PC-3 (cell line): ENCODE data around the gene DPY19L3. TPM values are rescaled to one million over a fixed set of nuclear protein-coding genes. Genes with fewer than 3 reads are reported as not detected.
"Not testable (repeated sequence)": the region's sequence is repeated elsewhere in the genome, so short reads cannot be mapped to it uniquely, and the experiment has no call there.

Source experiments
- ATAC-seq: fragments of 200-7000 bp; cut with Tn5 transposase; 2 replicates; pipeline ENCODE4 v1.9.1; 2020; ENCODE audit warnings: mild to moderate bottlenecking, moderate library complexity
- BruUV-seq: library from RNA; stranded (reverse); fragments of 400-500 nt; replicated peaks from 2 replicates; lab custom pipeline; 2021; lab: Mats Ljungman, UMichigan
- CTCF ChIA-PET: fragments of 300-600 bp; sonication (Branson Sonifier 250); formaldehyde crosslinking; loops from one replicate; lab custom pipeline; 2022; ENCODE audit warnings: antibody characterized with exemption; lab: Charles Lee
- POLR2A ChIA-PET: fragments of 300-600 bp; sonication (Branson Sonifier 250); formaldehyde crosslinking; loops from one replicate; lab custom pipeline; 2022; ENCODE audit warnings: antibody characterized with exemption; ENCODE audit not compliant: unreplicated experiment; lab: Charles Lee
- DNase-seq: peaks from one replicate; pipeline ENCODE4 v3.0.0-alpha.2; 2015
- H2AFZ ChIP-seq: fragments of 300-600 bp; sonication (generic); 2 replicates; pipeline ENCODE4 v1.6.0; 2016; ENCODE audit warnings: antibody characterized with exemption, low read length
- H3F3A ChIP-seq: fragments of 300-600 bp; sonication (generic); one replicate; pipeline ENCODE4 v1.6.0; 2017; ENCODE audit warnings: antibody characterized with exemption, low read length, control low read depth, mild to moderate bottlenecking; ENCODE audit not compliant: unreplicated experiment
- H3K27ac ChIP-seq: fragments of 300-600 bp; sonication (generic); 2 replicates; pipeline ENCODE4 v1.5.1; 2016; ENCODE audit warnings: mild to moderate bottlenecking, low read length
- H3K27me3 ChIP-seq: fragments of 300-600 bp; sonication (generic); 2 replicates; pipeline ENCODE4 v1.6.1; 2016; ENCODE audit warnings: low read length, mixed read lengths
- H3K36me3 ChIP-seq: fragments of 300-600 bp; sonication (generic); 2 replicates; pipeline ENCODE4 v1.6.1; 2016; ENCODE audit warnings: low read depth, mixed run types, low read length, mixed read lengths
- H3K4me1 ChIP-seq: fragments of 300-600 bp; sonication (generic); 2 replicates; pipeline ENCODE4 v1.5.1; 2016; ENCODE audit warnings: low read length; ENCODE audit not compliant: insufficient read depth
- H3K4me2 ChIP-seq: fragments of 300-600 bp; sonication (generic); 2 replicates; pipeline ENCODE4 v1.6.0; 2016; ENCODE audit warnings: low read length
- H3K4me3 ChIP-seq: fragments of 300-600 bp; sonication (generic); 2 replicates; pipeline ENCODE4 v1.5.1; 2016; ENCODE audit warnings: mild to moderate bottlenecking, low read length, mixed read lengths
- H3K79me2 ChIP-seq: fragments of 300-600 bp; sonication (generic); 2 replicates; pipeline ENCODE4 v1.6.1; 2017; ENCODE audit warnings: low read length, mixed read lengths
- H3K9ac ChIP-seq: fragments of 300-600 bp; sonication (generic); 2 replicates; pipeline ENCODE4 v1.6.0; 2016; ENCODE audit warnings: mild to moderate bottlenecking, low read length
- H3K9me2 ChIP-seq: fragments of 300-600 bp; sonication (generic); replicated peaks from 2 replicates; pipeline ENCODE4 v1.6.1; 2016; ENCODE audit warnings: mixed run types, low read length, mixed read lengths
- H3K9me3 ChIP-seq: fragments of 300-600 bp; sonication (generic); 2 replicates; pipeline ENCODE4 v1.6.1; 2016; ENCODE audit warnings: low read length, mixed read lengths
- H4K20me1 ChIP-seq: fragments of 300-600 bp; sonication (generic); 2 replicates; pipeline ENCODE4 v1.6.1; 2016; ENCODE audit warnings: low read length, mixed read lengths
- EZH2 ChIP-seq: fragments of 300-600 bp; sonication (generic); IDR thresholded peaks from one replicate; pipeline ENCODE4 v1.6.1; 2017; ENCODE audit warnings: antibody characterized with exemption, mild to moderate bottlenecking, low read length; ENCODE audit not compliant: unreplicated experiment
- EZH2phosphoT487 ChIP-seq: fragments of 300-600 bp; sonication (generic); IDR thresholded peaks from 2 replicates; pipeline ENCODE4 v1.6.1; 2018; ENCODE audit warnings: mild to moderate bottlenecking, antibody characterized with exemption, low read length, borderline replicate concordance
- intact Hi-C: fragments of 100-400 bp; cut with micrococcal nuclease; formaldehyde crosslinking; loops from 2 replicates; pipeline ENCODE4 v1.9.0; 2023
- total RNA-seq: library from RNA; depleted of rRNA; stranded (reverse); fragments of >200 nt; gene quantifications from 2 replicates; pipeline ENCODE4 v1.2.3, GENCODE V29; 2014
- TF ChIP-seq, protein P1 (sequence below): fragments of 300-600 bp; sonication (generic); conservative IDR thresholded peaks from 2 replicates; pipeline ENCODE4 v1.5.1; 2017; ENCODE audit warnings: antibody characterized with exemption, low read depth, mild to moderate bottlenecking, low read length

Gene DPY19L3
- total RNA-seq, 1 experiment from 2014 or later: 4.4 TPM

DNA sequence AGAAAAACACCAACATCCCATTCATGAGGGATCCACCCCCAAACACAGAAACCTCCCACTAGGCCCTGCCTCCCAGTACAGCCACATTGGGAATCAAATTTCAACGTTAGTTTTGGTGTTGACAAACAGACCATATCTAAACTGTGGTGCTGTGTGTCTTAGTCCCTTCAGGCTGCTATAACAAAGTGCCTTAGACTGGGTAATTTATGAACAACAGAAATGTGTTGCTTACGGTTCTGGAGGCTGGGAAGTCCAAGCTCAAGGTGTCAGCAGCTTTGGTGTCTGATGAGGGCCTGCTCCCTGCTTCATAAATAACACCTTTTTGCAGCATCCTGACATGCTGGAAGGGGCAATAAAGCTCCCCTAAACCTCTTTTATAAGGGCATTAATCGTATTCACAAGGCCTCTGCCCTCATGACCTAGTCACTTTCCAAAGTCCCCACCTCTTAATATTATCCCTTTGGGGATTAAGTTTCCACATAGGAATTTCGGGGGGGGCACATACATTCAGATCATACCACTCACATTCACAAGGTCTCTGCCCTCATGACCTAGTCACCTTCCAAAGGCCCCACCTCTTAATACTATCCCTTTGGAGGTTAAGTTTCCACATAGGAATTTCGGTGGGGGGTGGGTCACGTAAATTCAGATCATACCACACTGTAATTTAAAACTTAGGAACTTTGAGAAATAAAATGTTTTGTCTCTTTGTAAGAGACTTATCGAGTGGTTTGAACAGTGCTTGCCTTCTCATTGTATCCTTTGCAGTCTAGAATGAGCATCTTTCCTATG lies 32.6 kb upstream of the DPY19L3 start:
- intact Hi-C loops: loop anchor here (2.0 kb wide), 1 partner anchor 22 kb away; no protein-coding TSS in a partner anchor
- TF ChIP-seq, protein P1, sequence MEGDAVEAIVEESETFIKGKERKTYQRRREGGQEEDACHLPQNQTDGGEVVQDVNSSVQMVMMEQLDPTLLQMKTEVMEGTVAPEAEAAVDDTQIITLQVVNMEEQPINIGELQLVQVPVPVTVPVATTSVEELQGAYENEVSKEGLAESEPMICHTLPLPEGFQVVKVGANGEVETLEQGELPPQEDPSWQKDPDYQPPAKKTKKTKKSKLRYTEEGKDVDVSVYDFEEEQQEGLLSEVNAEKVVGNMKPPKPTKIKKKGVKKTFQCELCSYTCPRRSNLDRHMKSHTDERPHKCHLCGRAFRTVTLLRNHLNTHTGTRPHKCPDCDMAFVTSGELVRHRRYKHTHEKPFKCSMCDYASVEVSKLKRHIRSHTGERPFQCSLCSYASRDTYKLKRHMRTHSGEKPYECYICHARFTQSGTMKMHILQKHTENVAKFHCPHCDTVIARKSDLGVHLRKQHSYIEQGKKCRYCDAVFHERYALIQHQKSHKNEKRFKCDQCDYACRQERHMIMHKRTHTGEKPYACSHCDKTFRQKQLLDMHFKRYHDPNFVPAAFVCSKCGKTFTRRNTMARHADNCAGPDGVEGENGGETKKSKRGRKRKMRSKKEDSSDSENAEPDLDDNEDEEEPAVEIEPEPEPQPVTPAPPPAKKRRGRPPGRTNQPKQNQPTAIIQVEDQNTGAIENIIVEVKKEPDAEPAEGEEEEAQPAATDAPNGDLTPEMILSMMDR: no peak
- TF ChIP-seq EZH2: no peak
- no peak for TF ChIP-seq EZH2phosphoT487
- peak overlapping the region; percentile 82 for H3K27ac ChIP-seq
- no peaks in the 10 kb centered on the region for H3K9me3 ChIP-seq
- CTCF ChIA-PET: interaction anchor here (0.9 kb wide), 1 partner anchor 33 kb away, joined by 3 read pairs; no protein-coding TSS in a partner anchor
- no TSS peak for BruUV-seq
- DNase-seq (no peak), ATAC-seq (no peak)
- no peak overlapping the region for H2AFZ ChIP-seq
- POLR2A ChIA-PET: no interaction called here
- peaks cover 17% of the 10 kb centered on the region for H3F3A ChIP-seq
- H3K27me3 ChIP-seq: no peaks in the 10 kb centered on the region
- H4K20me1 ChIP-seq: no peaks in the 10 kb centered on the region
- H3K9ac ChIP-seq: peak overlapping the region; percentile 41
- H3K4me2 ChIP-seq: peak overlapping the region; percentile 74
- H3K4me3 ChIP-seq: peak overlapping the region; percentile 44
- no peaks in the 10 kb centered on the region for H3K9me2 ChIP-seq
- peaks cover 32% of the 10 kb centered on the region for H3K4me1 ChIP-seq
- peaks cover 17% of the 10 kb centered on the region for H3K36me3 ChIP-seq
- peaks cover 29% of the 10 kb centered on the region for H3K79me2 ChIP-seq

DNA sequence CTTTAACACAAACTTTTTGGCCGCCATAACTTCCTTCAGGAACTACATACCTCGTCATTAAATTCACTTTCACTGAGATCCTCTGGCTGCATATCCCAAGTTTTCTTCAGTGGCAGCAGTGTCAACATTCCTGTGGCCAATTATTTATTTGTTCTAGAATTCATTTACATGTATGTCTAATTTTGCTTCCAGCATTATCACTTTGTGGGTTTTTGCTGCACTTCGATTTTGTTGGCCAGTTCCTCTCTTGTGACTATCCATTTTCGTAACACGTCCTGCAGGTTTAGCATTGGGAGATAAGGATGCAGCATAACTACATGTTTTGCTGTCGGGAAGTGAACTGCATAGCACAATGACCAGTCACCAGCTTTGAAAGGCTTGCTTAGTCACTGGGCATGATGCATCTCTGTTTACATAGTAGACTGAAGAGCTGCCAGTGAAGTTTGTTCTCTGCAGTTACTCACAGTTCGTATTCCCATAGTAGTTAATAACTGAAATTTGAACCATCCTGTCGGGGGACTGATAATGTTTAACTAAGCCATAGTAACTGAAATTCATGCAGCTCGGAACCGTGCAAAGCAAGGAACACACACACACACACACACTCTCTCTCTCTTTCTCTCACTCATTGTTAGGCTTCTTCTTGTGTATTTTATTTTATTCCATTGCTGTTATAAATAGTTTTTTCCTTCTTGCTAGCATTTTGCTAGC lies 31.8 kb upstream of the DPY19L3 start:
- H3K4me2 ChIP-seq: peak overlapping the region; percentile 75
- no TSS peak for BruUV-seq
- peaks cover 17% of the 10 kb centered on the region for H3F3A ChIP-seq
- H3K27ac ChIP-seq: peak overlapping the region; percentile 82
- DNase-seq (peak; percentile 96), ATAC-seq (peak; percentile 98)
- peak overlapping the region; percentile 41 for H3K9ac ChIP-seq
- peaks cover 32% of the 10 kb centered on the region for H3K4me1 ChIP-seq
- no peaks in the 10 kb centered on the region for H3K9me3 ChIP-seq
- CTCF ChIA-PET: no interaction called here
- no peak overlapping the region for H2AFZ ChIP-seq
- no peaks in the 10 kb centered on the region for H4K20me1 ChIP-seq
- peaks cover 21% of the 10 kb centered on the region for H3K79me2 ChIP-seq
- peak overlapping the region; percentile 44; the same call in 1 of the 2 replicates for H3K4me3 ChIP-seq
- no peaks in the 10 kb centered on the region for H3K27me3 ChIP-seq
- intact Hi-C loops: loop anchor here (2.0 kb wide), 1 partner anchor 23 kb away; no protein-coding TSS in a partner anchor
- H3K9me2 ChIP-seq: no peaks in the 10 kb centered on the region
- TF ChIP-seq EZH2: no peak
- no peak for TF ChIP-seq EZH2phosphoT487
- TF ChIP-seq, protein P1: no peak
- POLR2A ChIA-PET: interaction anchor here (0.6 kb wide), 1 partner anchor 1448 kb away, joined by 3 read pairs; no protein-coding TSS in a partner anchor
- H3K36me3 ChIP-seq: peaks cover 17% of the 10 kb centered on the region

DNA sequence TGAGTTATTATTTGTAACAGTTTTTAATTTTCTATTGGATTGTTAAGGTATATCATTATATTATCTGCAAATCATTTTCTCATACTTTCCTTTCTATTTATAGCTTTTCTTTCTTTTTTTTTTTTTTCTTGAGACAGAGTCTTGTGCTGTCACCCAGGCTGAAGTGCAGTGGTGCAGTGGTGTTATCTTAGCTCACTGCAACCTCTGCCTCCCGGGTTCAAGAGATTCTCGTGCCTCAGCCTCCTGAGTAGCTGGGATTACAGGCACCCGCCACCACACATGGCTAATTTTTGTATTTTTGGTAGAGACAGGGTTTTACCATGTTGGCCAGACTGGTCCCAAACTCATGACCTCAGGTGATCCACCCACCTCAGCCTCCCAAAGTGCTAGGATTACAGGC lies 31.2 kb upstream of the DPY19L3 start:
- CTCF ChIA-PET, H4K20me1 ChIP-seq, H3K27me3 ChIP-seq, H3K9me2 ChIP-seq, DNase-seq, intact Hi-C loops, BruUV-seq, H3K9me3 ChIP-seq, ATAC-seq, H2AFZ ChIP-seq: not testable (repeated sequence)
- Histone ChIP-seq H3K4me3 (peak overlapping the region; percentile 28; the same call in 1 of the 2 replicates), H3K79me2 (peaks cover 15% of the 10 kb centered on the region), H3K4me1 (peaks cover 32% of the 10 kb centered on the region), H3F3A (peaks cover 17% of the 10 kb centered on the region), H3K4me2 (peak overlapping the region; percentile 75), H3K27ac (peak overlapping the region; percentile 81), H3K9ac (peak overlapping the region; percentile 21), H3K36me3 (peaks cover 12% of the 10 kb centered on the region)
- POLR2A ChIA-PET: interaction anchor here (0.5 to 0.6 kb wide), 2 partner anchors 17 to 1448 kb away, joined by 3 to 8 read pairs; no protein-coding TSS in a partner anchor
